Stimulated activated CD4-positive, alpha-beta T cell treated with anti-CD3 and anti-CD28 coated beads, Interleukin-2, amount 100 ng/mL, for 24 hours (primary cell): ENCODE measurements around the gene NT5DC3.
"Not testable (repeated sequence)": the region's sequence is repeated elsewhere in the genome, so short reads cannot be mapped to it uniquely, and the experiment has no call there.

Experiments
- DNase-seq, 2 donors: peaks; one replicate each; pipeline ENCODE4 v3.0.0-alpha.2; 2020

NT5DC3 gene

GRCh38 chr12:103832048-103832997 lies 8.7 kb downstream of the NT5DC3 start:
- no peak for DNase-seq

GRCh38 chr12:103830730-103831320 lies 10.2 kb downstream of the NT5DC3 start:
- DNase-seq = no peak

GRCh38 chr12:103830025-103830725 lies 10.9 kb downstream of the NT5DC3 start:
- DNase-seq = no peak

GRCh38 chr12:103829092-103829491 lies 11.9 kb downstream of the NT5DC3 start:
- no peak for DNase-seq

GRCh38 chr12:103827911-103828391 lies 13.1 kb downstream of the NT5DC3 start:
- no peak for DNase-seq

GRCh38 chr12:103824845-103825244 lies 16.2 kb downstream of the NT5DC3 start:
- no peak for DNase-seq

GRCh38 chr12:103824290-103824689 lies 16.7 kb downstream of the NT5DC3 start:
- no peak for DNase-seq

GRCh38 chr12:103823871-103824270 lies 17.2 kb downstream of the NT5DC3 start:
- DNase-seq = no peak

- DNase-seq = no peak
Measured at GRCh38 chr12:103821773-103822172, 19.3 kb downstream of the NT5DC3 start.

GRCh38 chr12:103820881-103821489 lies 20.0 kb downstream of the NT5DC3 start:
- no peak for DNase-seq

GRCh38 chr12:103820361-103820760 lies 20.7 kb downstream of the NT5DC3 start:
- no peak for DNase-seq

- DNase-seq = no peak
Measured at GRCh38 chr12:103819892-103820291, 21.1 kb downstream of the NT5DC3 start.

GRCh38 chr12:103819312-103819711 lies 21.7 kb downstream of the NT5DC3 start:
- no peak for DNase-seq

GRCh38 chr12:103817791-103818190 lies 23.2 kb downstream of the NT5DC3 start:
- DNase-seq = no peak

- DNase-seq = no peak
Measured at GRCh38 chr12:103816663-103817062, 24.4 kb downstream of the NT5DC3 start.

- no peak for DNase-seq
Measured at GRCh38 chr12:103814436-103814835, 26.6 kb downstream of the NT5DC3 start.

GRCh38 chr12:103813949-103814348 lies 27.1 kb downstream of the NT5DC3 start:
- no peak for DNase-seq

- DNase-seq = no peak
Measured at GRCh38 chr12:103813426-103813825, 27.6 kb downstream of the NT5DC3 start.

GRCh38 chr12:103812789-103813188 lies 28.2 kb downstream of the NT5DC3 start:
- no peak for DNase-seq

- no peak for DNase-seq
Measured at GRCh38 chr12:103811791-103812190, 29.2 kb downstream of the NT5DC3 start.

GRCh38 chr12:103810111-103810510 lies 30.9 kb downstream of the NT5DC3 start:
- no peak for DNase-seq

- not testable (repeated sequence) for DNase-seq
Measured at GRCh38 chr12:103809639-103810038, 31.4 kb downstream of the NT5DC3 start.

GRCh38 chr12:103809154-103809553 lies 31.9 kb downstream of the NT5DC3 start:
- no peak for DNase-seq
